ENCODE data around the gene TDRD9.

TDRD9 gene

DNA sequence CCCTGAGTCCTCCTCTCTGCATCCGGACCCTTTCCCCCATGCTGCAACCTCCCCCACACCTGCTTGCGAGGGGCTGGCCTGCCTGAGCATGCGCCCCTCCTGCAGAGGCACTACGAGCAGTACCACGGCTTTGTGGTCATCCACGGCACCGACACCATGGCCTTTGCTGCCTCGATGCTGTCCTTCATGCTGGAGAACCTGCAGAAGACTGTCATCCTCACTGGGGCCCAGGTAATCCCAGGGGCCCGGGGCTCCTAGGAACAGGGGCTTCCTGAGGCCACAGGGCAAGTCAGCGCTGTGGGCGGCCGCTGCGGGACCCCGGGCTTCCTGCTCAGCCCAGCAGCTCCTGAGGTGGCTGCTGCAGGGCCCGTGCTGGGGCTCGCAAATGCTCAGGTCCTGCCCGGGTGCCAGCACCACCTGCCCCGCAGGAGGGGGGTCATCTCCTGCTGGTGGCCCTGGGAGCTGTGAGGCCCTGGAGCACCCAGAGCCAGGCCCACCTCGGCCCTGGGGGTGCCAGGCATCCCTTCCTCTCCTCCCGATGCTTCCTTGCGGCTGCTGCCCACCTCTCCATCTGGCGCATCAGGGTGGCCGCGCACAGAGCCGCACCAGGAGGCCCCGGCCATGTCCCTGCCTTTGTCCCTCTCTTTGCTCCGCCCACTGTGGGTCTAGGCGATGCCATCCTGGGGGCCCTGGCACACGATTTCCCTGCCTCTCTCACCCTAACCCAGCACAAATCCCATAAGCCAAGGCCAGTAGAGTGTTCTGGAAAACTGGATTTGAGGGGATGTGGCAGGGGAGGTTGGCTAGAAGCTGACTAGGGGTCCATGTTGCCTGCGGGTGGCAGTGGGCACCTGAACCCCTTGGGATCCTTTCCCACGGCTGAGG, 167.4 kb downstream of the TDRD9 start:
- Mint-ChIP-seq H3K4me3 (no peak overlapping the region), H3K4me1 (ENCODE audit: low read depth) (peaks cover 4% of the 10 kb centered on the region), H3K27ac (no peak overlapping the region), H3K27me3 (no peaks in the 10 kb centered on the region), H3K36me3 (no peaks in the 10 kb centered on the region), H3K9me3 (ENCODE audit: low read depth) (no peaks in the 10 kb centered on the region)

DNA sequence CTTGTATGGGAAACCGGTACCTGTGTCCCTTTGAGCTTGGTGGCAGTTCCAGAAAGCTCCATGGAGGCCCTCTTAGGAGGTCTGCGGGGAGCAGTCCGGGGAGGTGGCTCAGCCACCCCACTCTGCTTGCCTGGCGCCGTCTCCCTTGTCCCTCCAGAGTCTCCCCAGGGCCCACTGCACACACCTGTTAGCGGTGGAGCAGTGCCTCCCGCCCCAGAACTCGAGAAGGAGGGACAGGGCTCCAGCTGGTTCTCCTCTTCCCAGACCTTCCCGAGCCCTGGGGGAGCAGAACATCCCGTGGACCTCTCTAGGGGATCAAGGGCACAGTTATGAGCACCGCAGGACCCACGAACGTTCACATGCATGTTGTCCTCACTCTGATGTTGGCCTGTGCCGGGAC, 168.1 kb downstream of the TDRD9 start:
- Mint-ChIP-seq H3K9me3 (ENCODE audit: low read depth) (no peaks in the 10 kb centered on the region), H3K36me3 (no peaks in the 10 kb centered on the region), H3K4me3 (no peak overlapping the region), H3K4me1 (ENCODE audit: low read depth) (peaks cover 4% of the 10 kb centered on the region), H3K27me3 (no peaks in the 10 kb centered on the region), H3K27ac (no peak overlapping the region)

DNA sequence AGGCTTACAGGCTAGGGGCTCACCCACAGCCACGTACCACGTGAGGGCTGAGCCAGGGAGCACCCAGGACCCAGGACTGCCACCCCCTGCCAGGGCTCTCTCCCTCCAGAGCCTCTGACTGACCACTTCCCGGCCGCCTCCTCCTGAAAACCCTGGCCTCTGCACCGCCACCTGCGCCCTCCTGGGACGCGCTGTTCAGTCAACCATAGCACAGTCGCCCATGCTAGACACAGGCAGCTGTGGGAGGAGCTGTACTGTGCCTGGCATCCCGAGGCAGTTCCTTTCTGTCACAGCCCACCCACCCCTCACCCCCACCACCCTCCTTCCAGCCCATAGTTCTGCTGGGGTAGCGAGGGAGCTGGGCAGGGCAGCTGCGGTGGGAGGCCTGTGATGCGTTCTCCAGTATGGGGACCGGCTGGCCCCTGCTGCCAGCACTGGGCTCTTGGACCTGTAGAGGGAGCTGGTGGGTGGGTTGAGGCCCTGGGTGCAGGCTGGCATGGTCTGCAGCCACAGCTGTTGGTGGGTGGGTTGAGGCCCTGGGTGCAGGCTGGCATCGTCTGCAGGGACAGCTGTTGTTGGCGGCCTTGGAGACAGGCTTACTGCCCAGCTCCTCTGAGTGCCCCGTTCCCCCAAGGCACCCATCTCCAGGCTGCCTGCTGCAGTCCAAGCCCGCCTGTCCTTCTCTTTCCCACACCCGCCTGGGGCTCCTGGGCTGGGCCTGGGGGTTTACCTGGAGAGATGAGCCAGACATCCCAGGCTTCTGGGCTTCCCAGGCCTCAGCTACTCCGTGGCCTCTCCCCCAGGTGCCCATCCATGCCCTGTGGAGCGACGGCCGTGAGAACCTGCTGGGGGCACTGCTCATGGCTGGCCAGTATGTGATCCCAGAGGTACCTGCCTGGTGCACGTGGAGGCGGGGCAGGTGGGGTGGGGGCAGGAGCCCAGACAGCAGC, 168.8 kb downstream of the TDRD9 start:
- H3K9me3 Mint-ChIP-seq (ENCODE audit: low read depth) = no peaks in the 10 kb centered on the region
- peaks cover 4% of the 10 kb centered on the region for H3K4me1 Mint-ChIP-seq (ENCODE audit: low read depth)
- H3K27me3 Mint-ChIP-seq = no peaks in the 10 kb centered on the region
- H3K4me3 Mint-ChIP-seq = no peak overlapping the region
- H3K27ac Mint-ChIP-seq = no peak overlapping the region
- H3K36me3 Mint-ChIP-seq = no peaks in the 10 kb centered on the region

DNA sequence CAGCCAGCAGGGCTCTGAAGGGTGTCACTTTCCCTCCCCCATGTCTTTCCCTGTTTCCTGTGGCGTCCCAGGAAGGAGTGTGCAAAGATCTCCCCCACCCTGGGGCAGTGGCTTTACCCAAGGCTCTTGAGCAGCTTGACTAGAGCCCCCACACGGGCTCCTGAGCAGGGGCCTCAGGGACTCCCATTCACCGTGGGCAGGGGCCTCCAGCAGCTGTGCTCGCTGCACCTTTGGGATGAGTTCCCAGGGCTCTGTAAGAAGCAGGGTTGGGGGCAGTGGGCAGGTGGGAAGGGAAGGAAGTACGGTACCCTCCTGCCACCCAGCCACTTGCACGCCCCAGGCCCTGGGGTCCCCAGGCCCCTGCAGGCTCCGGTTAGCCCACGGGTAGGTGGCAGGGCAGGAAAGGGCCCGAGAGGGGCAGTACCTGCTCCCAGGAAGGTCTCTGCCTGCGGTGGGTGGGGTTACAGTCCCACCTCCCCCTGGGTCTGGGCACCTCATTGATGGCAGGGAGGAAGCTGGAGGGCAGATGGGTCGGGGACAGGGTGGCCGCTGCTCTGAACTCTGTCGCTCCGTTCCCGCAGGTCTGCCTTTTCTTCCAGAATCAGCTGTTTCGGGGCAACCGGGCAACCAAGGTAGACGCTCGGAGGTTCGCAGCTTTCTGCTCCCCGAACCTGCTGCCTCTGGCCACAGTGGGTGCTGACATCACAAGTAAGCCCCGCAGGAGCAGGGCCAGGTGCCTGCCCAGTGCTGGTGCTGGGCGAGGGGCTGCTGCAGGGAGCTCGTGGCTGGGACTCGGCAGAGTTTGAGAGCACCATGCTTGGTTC, 170.2 kb downstream of the TDRD9 start:
- Mint-ChIP-seq H3K9me3 (ENCODE audit: low read depth) (no peaks in the 10 kb centered on the region), H3K27me3 (no peaks in the 10 kb centered on the region), H3K36me3 (no peaks in the 10 kb centered on the region), H3K4me3 (no peak overlapping the region), H3K4me1 (ENCODE audit: low read depth) (peaks cover 4% of the 10 kb centered on the region), H3K27ac (no peak overlapping the region)

DNA sequence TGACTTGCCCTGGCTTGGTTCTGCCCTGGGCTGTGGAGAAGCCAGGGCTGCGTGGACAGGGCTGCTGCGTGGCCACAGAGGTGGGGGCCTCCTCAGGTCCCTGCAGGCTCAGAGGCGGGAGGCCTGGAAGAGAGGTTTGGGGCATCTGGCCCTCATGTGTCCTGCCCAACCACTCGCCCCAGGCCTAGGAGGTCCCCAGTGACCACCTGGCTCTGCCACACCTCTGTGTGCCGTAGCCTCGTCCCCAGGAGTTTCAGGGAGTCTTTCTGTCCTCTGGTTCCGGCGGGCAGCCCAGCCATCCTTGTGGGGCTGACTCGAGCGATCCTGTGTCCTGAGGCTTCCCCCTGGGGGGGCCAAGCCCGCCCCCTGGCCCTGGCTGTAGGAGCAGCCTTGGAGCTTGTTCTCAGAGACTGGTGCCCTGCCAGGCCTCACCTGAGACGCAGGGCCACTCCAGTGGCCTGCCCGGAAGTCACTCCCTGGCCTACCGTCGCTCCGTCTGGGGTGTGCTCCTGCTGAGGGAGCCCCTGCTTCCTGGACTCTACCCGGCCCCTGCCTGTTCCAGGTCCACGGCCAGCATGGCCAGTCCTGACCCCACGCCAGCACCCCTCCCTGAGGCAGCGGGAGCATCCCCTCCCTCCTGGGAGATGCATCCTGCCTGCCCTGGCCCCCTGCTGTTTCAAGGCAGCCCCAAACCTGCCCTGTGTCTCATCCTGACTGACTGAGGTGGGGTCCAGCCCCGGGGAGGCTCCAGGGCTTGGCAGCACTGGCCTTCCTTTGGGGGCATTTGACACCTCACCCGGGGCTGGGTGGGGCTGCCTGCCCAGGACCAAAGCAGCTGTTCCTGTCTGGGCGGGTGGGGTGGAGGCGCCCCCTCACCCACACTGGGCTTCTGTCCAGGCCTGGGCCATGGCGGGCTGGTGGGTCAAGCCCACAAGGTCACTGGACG, 171.1 kb downstream of the TDRD9 start:
- Mint-ChIP-seq H3K4me3 (no peak overlapping the region), H3K27ac (no peak overlapping the region), H3K36me3 (no peaks in the 10 kb centered on the region), H3K9me3 (ENCODE audit: low read depth) (no peaks in the 10 kb centered on the region), H3K27me3 (no peaks in the 10 kb centered on the region), H3K4me1 (ENCODE audit: low read depth) (peaks cover 3% of the 10 kb centered on the region)

DNA sequence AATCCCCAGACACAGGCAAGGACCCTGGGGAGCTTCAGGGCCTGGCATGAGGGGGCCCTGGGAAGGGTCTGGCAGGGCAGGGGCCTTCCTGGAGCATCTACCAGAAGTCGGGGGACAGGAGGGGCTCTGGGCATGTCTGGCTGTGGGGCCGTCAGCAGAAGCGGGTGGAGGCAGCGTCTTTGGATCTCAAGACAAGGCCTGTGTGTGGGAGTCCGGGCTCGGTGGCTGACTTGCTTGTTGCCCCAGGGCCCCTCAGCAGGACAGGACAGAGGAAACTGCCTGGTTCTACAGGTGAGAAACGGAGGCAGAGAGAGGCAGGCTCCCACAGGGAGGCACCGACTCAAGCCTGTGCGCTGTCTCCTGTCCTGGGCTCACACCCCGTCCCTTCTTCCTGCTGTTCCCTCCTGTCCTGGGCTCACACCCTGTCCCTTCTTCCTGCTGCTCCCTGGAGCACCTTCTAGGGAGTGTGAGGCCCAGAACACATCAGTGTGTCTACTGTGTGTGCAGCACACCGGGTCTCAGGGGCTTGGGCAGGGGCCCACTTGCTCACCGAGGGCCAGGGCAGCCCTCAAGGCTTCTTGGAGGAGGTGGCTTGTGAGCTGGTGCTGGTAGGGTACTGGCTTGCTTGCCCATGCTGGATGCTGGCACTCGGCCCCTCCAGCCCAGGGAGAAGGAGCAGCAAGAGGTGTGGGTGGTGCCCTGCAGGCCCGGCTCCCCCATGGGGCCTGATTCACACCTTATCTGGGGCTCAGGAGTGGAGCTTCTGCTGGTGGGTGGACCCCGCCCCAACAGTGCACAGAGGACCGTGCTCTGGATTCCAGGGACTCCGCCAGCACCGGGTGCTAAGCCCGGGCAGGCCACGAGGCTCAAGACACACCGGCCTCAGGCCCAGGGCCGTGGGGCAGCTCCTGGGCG, 172.2 kb downstream of the TDRD9 start:
- Mint-ChIP-seq H3K27me3 (no peaks in the 10 kb centered on the region), H3K4me3 (no peak overlapping the region), H3K4me1 (ENCODE audit: low read depth) (no peaks in the 10 kb centered on the region), H3K27ac (no peak overlapping the region), H3K9me3 (ENCODE audit: low read depth) (no peaks in the 10 kb centered on the region), H3K36me3 (no peaks in the 10 kb centered on the region)

DNA sequence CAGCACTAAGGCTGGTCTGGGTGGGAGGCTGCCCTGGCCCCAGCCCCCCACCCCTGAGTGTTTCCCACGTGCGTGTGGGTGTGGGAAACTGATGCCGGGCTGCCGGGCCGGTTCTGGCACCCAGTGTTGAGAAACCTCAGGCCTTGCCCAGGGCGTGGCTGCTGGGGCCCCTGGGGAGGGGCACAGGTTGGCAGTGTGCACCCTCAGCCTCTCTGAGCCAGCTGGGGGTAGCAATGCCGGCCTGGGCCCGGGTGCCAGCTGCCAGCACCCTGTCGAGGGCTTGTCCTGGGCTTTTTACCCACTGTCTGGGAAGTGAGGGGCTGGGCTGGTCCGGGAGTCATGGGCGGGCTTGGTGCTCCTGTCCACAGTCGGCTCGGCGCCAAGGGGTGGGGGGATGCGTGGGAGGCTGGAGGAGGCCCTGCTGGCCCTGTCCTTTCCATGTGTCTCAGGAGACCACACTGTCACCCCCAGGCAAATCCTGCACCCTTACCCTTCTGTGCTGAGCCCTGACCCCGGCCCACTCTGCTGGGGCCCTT, 172.9 kb downstream of the TDRD9 start:
- no peak overlapping the region for H3K4me3 Mint-ChIP-seq
- H3K4me1 Mint-ChIP-seq (ENCODE audit: low read depth) = no peaks in the 10 kb centered on the region
- no peaks in the 10 kb centered on the region for H3K36me3 Mint-ChIP-seq
- no peaks in the 10 kb centered on the region for H3K27me3 Mint-ChIP-seq
- H3K9me3 Mint-ChIP-seq (ENCODE audit: low read depth) = no peaks in the 10 kb centered on the region
- H3K27ac Mint-ChIP-seq = no peak overlapping the region

DNA sequence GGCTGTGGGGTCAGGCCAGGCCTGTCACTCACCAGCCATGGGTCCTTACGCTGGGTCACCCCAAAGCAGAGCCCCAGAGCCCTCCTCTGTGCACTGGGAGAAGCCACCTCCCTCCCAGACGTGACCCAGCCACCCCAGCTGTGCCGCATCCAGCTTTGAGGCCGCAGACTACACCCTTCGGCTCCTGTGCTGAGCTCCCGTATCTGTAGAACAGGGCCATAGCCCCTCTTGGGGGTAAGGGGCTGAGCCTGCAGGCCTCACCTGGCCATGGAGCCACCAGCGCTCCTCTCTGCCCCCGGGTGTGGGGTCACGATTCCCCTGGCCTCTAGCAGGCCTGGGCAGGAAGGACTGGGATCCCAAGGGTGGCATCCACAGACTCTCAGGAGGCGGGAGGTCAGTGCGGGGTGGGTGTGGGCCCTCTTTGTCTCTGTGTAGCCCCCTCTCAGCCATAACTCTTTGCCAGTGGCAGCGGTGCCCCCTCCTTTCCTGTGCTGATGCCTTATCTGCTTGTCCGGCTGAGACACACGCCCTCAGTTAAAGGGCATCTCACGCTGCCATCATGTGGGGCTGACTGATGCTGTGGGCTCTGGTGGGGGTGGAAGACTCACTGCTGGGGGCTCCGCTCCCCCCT, 173.5 kb downstream of the TDRD9 start:
- H3K36me3 Mint-ChIP-seq = no peaks in the 10 kb centered on the region
- no peaks in the 10 kb centered on the region for H3K9me3 Mint-ChIP-seq (ENCODE audit: low read depth)
- H3K4me3 Mint-ChIP-seq = no peak overlapping the region
- H3K4me1 Mint-ChIP-seq (ENCODE audit: low read depth) = no peaks in the 10 kb centered on the region
- H3K27ac Mint-ChIP-seq = no peak overlapping the region
- H3K27me3 Mint-ChIP-seq = no peaks in the 10 kb centered on the region
